Fibroblast of skin of left quadriceps (primary cell): ENCODE measurements around the gene TBR1.

Source experiments
- DNase-seq, 2 experiments: peaks; one replicate each; pipeline ENCODE4 v3.0.0-alpha.2; 2013; ENCODE audit warnings: low read depth in 2 of 2

The TBR1 gene

GRCh38 chr2:161415034-161415986, 787 bp upstream of the TBR1 start:
- DNase-seq: no peak

DNA sequence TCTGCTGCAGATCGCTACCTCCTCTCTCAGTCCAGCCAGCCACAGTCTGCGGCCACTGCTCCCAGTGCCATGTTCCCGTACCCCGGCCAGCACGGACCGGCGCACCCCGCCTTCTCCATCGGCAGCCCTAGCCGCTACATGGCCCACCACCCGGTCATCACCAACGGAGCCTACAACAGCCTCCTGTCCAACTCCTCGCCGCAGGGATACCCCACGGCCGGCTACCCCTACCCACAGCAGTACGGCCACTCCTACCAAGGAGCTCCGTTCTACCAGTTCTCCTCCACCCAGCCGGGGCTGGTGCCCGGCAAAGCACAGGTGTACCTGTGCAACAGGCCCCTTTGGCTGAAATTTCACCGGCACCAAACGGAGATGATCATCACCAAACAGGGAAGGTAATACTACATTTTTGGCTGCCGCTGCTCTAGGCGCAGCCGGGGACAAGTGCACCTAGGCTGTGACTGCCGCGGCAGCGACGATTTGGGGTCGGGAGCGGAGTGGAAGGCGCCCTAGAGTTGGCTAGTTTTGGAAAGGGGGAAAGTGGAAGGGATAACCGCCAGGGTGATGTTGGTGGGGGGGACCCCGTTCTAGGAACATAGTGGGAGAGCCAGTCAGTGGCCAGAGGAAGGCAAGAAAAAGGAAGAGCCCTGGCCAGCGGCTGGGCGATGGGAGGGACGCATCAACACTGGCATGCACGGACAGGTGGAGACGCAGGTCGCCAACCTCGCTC, 776 bp downstream of the TBR1 start:
- no peak for DNase-seq

DNA sequence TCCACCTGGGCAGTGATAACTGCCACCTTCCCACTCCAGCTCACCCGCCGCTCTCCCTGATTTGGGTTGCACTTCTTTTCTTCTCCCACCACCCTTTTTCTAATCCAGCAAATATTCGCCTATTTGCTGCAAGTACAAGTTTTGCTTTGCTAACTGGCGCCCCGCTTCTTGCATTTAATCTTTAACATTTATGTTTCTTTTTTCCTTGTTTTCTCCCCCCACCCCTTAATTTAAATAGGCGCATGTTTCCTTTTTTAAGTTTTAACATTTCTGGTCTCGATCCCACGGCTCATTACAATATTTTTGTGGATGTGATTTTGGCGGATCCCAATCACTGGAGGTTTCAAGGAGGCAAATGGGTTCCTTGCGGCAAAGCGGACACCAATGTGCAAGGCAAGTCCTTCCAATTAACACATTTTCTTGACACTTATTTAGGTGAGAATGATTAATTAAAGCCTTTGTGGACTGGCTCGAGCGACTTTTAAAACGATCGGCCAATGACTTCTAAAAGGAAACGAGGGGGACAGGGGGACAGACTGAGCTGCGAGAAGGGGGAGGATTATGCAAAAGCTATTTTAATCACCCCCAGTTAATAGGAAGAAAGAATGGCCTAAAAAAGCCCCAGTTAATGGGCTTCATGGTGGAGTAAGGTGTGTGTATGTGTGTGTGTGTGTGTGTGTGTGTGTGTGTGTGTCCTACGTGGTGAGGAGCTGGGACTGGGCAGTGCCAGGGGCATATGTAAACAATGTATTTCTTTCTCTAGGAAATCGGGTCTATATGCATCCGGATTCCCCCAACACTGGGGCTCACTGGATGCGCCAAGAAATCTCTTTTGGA, 1.6 kb downstream of the TBR1 start:
- no peak for DNase-seq

DNA sequence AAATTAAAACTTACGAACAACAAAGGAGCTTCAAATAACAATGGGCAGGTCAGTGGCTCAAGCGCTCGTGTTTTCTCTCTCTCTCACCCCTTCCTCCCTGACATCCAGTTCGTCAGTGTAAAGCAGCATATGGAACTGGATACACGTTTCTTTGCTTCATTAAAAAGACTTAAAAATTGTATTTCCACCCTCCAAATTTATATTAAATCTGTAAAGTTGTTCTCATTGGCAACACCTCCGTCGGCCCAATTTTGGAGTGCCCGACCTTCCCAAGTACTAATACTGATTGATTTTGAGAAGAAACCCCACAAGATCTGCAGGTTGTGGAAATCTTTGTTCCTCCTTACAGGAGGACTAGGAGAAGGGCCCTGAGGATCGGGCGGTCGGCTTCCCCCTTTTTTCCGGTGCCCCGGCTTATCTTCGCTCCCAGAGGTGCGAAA, 2.2 kb downstream of the TBR1 start:
- DNase-seq: no peak

DNA sequence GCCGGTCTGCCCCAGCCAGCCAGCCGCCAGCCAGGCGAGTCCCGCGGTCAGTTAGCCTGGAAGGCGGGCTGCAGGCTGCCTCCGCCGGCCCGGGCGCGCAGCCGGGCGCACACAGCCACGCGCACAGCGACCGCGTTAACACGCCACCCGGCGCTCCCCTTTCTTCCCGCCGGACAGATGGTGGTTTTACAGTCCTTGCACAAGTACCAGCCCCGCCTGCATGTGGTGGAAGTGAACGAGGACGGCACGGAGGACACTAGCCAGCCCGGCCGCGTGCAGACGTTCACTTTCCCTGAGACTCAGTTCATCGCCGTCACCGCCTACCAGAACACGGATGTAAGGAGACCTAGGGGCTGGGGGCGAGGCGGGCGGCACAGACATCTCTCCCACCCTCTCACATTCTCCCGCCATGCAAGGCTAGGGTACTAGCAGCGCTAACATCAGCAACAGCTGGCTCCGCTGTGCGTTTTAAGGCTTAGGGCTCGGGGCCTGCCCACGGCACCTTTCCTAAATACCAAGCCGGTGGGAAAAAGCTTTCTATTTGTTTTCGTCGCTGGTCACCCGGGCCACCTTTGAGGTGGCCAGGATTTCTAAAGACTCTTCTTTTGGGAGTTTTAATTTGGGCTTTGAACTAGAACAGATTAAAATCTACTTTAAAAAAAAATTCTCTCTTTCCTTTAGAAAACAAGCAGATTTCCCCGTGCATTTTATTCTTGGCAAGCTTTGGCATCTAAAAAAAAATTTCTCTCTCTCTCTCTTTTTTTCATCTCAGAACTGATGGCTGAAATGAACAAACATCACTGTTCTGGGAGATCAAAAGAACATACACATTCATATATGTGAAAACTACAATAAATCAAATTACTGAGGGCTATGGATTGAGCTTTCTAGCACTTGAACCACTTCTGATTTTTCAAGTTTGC, 2.9 kb downstream of the TBR1 start:
- no peak for DNase-seq

DNA sequence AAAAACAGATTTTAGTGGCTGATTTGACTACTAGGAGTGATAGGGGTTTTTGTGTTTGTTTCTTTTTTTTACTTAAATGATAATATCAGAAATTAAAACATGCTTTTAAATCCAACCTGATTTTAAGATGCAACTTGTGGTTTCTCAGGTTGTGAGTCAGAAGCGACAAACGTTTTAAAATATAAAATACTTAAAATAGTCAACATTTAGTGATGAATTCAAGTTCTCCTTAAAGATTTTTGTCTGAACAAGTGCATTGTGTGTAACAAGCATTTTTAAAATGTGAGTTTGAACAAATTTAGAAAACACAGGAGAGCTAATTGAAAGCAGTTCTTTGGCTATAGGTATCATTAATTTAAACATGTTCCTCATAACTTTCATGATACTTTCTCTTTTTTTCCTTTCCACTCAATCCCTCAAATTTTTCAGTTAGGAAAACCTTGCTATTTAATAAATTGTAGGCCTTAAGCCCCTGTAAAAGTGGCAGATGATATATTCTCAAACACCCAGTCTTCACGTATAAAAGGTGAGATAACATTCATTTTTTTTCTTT, 3.6 kb downstream of the TBR1 start:
- DNase-seq: no peak

- no peak for DNase-seq
These were observed 4.4 kb downstream of the TBR1 start for GRCh38 chr2:161420406-161421074.

DNA sequence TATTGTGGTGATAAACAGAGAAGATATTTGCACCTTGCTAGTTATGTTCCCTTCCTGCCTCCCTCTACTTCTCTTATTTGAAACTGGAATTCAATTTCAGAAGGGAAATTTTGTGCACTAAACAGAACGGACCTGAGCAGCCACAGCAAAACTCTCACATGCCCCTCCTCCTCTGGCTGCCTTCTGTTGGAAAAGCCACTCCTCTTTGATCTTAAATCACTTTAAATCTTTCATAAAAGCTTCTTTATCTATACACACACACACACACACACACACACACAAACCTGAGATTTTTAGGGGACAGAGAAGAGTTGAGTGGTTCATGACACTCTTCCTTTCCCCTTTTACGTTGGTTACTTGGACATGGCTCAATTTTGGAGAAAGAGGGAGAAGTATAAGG, 5.6 kb downstream of the TBR1 start:
- DNase-seq: no peak

- no peak for DNase-seq
These were observed 6.8 kb downstream of the TBR1 start for GRCh38 chr2:161422816-161423403.

DNA sequence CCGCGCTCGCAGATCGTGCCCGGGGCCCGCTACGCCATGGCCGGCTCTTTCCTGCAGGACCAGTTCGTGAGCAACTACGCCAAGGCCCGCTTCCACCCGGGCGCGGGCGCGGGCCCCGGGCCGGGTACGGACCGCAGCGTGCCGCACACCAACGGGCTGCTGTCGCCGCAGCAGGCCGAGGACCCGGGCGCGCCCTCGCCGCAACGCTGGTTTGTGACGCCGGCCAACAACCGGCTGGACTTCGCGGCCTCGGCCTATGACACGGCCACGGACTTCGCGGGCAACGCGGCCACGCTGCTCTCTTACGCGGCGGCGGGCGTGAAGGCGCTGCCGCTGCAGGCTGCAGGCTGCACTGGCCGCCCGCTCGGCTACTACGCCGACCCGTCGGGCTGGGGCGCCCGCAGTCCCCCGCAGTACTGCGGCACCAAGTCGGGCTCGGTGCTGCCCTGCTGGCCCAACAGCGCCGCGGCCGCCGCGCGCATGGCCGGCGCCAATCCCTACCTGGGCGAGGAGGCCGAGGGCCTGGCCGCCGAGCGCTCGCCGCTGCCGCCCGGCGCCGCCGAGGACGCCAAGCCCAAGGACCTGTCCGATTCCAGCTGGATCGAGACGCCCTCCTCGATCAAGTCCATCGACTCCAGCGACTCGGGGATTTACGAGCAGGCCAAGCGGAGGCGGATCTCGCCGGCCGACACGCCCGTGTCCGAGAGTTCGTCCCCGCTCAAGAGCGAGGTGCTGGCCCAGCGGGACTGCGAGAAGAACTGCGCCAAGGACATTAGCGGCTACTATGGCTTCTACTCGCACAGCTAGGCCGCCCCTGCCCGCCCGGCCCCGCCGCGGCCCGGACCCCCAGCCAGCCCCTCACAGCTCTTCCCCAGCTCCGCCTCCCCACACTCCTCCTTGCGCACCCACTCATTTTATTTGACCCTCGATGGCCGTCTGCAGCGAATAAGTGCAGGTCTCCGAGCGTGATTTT, 7.6 kb downstream of the TBR1 start:
- no peak for DNase-seq

- DNase-seq: no peak
These were observed 8.3 kb downstream of the TBR1 start for GRCh38 chr2:161424394-161424769.

GRCh38 chr2:161424891-161425727, 9.0 kb downstream of the TBR1 start:
- DNase-seq: no peak

DNA sequence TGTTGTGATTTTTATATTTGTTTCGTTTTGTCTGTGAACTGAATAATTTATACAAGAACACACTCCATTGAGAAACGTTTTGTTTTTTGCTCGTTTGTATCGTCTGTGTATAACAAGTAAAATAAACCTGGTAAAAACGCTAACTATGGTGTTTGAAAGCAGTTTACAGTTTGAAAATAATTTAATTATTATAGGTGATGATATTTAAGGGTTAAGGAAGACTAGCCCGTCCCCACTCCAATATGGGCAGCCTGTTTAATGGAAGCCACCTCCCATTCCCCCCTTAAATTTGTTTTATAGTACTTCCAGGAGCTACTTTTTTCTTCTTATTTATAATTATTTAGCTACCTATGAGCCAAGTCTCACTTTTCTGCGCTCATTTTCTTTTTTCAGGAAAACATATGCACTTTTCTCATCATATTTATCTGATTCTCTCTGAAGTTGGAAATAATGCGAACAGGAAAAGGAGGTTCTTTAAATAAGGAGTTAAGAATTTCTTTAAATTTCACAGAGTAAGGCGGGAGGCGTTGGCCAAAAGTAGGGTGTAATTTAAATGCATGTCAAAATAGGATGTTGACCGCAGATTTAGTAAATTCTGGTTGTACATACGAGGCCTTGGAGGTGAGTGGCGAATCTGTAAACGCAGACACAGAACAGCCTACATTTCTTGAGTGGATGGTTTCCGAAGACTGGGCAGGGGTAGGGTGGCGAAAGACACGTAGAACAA, 9.8 kb downstream of the TBR1 start:
- DNase-seq: no peak

- DNase-seq: no peak
These were observed 10.4 kb downstream of the TBR1 start for GRCh38 chr2:161426455-161426921.

GRCh38 chr2:161426922-161427663, 11.0 kb downstream of the TBR1 start:
- DNase-seq: peak in 1 of 2 experiments; percentile 12
